BJ (cell line): ENCODE results near the gene THOP1. TPM values are rescaled to one million over a fixed set of nuclear protein-coding genes. Genes with fewer than 3 reads are reported as not detected.
A peak's percentile ranks its signal among the peaks of the same experiment; 100 is the strongest.

Experiments
- CTCF ChIA-PET: fragments of 350-600 bp; formaldehyde crosslinking; extraction: SDS; loops from one replicate; lab custom pipeline; 2021; ENCODE audit warnings: antibody characterized with exemption, inconsistent platforms; lab: Yijun Ruan, JAX
- POLR2A ChIA-PET: fragments of 300-600 bp; sonication (Branson Sonifier 250); formaldehyde crosslinking; extraction: SDS; loops from one replicate; lab custom pipeline; 2021; ENCODE audit warnings: antibody characterized with exemption; lab: Charles Lee
- DNase-seq: peaks from one replicate; pipeline ENCODE4 v3.0.0-alpha.2; 2011; ENCODE audit warnings: low read depth
- H3K27me3 ChIP-seq: 2 replicates; pipeline ENCODE4 v1.6.0; 2011; ENCODE audit warnings: low read length; ENCODE audit not compliant: control insufficient read depth, insufficient read depth
- H3K36me3 ChIP-seq: 2 replicates; pipeline ENCODE4 v1.5.1; 2011; ENCODE audit warnings: low read length; ENCODE audit not compliant: control insufficient read depth, insufficient read depth
- H3K4me3 ChIP-seq: 2 replicates; pipeline ENCODE4 v1.5.1; 2011; ENCODE audit warnings: low read depth, mild to moderate bottlenecking, control low read depth, low read length
- CTCF ChIP-seq: IDR thresholded peaks from 2 replicates; pipeline ENCODE4 v1.5.1; 2011; ENCODE audit warnings: low read depth, mild to moderate bottlenecking, control low read depth, inconsistent platforms, low read length, moderate library complexity; ENCODE audit not compliant: insufficient read depth
- polyA plus RNA-seq: library from polyadenylated mRNA; depleted of rRNA; stranded (reverse); fragments of >200 nt; gene quantifications from 2 replicates; pipeline ENCODE4 v1.2.3, GENCODE V29; 2011

THOP1 gene
- polyA plus RNA-seq, 1 experiment: 71.7 TPM

DNA sequence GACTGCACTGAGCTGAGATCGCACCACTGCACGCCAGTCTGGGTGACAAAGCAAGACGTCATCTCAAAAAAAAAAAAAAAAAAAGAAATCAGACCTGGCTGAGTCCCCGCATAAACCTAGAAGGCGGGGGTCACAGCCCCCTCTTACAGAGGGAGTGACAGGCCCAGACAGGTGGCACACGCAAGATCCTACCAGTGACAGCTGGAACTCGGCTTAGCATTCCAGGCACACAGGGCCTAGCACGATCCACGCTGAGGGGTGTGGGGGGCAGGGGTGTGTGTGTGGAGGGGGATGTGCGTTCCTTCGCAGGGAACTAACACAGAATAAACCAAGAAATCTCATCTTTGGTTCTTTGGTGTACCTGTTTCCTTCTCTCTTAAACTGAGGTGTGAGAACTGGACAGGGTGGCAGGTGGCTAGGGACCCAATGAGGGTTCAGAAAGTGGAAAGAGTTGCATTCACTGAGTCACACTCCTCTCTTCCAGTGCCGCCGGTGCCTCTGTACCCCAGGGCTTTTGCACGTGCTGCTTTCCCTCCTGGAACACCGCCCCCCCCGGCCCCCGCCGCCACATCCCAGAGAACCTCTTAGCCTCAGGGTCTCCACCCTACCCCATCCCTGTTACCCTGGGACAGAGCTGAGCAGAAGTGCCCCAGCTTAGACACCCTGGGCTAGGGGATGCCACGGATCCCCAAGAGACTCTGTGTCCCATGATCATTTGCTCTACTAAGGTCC is 7.2 kb upstream of the THOP1 start:
- Histone ChIP-seq H3K36me3 (0 out of 2 replicates have a peak, but pooled peaks cover 4% of the 10 kb centered on the region), H3K4me3 (no peak overlapping the region), H3K27me3 (no peaks in the 10 kb centered on the region)
- ChIA-PET POLR2A (no interaction called here), CTCF (no interaction called here)
- TF ChIP-seq CTCF: no peak
- DNase-seq: no peak

GRCh38 chr19:2779121-2779740 is 6.1 kb upstream of the THOP1 start:
- Histone ChIP-seq H3K27me3 (no peaks in the 10 kb centered on the region), H3K36me3 (0 out of 2 replicates have a peak, but pooled peaks cover 4% of the 10 kb centered on the region), H3K4me3 (no peak overlapping the region)
- no peak for TF ChIP-seq CTCF
- ChIA-PET CTCF (no interaction called here), POLR2A (no interaction called here)
- DNase-seq: no peak

DNA sequence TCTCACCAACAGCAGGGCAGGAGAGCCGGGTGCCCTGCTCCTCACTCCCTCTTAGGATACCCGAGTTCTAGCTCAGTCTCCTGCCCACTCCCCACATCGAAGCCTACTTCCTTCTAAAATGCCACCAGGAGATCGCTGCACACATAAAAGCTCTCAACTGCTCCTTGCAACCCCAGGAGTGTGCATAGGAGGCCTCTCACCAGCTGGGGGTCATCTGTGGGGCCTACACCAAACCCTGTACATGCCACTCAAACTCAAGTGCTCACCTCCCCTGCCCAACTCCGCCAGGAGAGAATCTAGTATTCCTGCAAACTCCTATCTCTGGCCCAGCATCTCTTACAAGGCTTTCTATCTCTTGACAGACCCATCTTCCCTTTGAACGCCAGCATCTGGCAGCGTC is 5.0 kb upstream of the THOP1 start:
- DNase-seq: no peak
- CTCF ChIA-PET: interaction anchor here (2.1 kb wide), 1 partner anchor 132 kb away, joined by 10 read pairs; no protein-coding TSS in a partner anchor
- no peak overlapping the region for H3K4me3 ChIP-seq
- no peak for TF ChIP-seq CTCF
- POLR2A ChIA-PET: no interaction called here
- 0 out of 2 replicates have a peak, but pooled peaks cover 1% of the 10 kb centered on the region for H3K36me3 ChIP-seq
- H3K27me3 ChIP-seq: no peaks in the 10 kb centered on the region

GRCh38 chr19:2782329-2782935 is 2.9 kb upstream of the THOP1 start:
- H3K4me3 ChIP-seq: peak overlapping the region; percentile 94
- ChIA-PET POLR2A (no interaction called here), CTCF (interaction anchor here (1.1 to 1.2 kb wide), 2 partner anchors 33 to 39 kb away, joined by 3 read pairs; no protein-coding TSS in a partner anchor)
- H3K36me3 ChIP-seq: 0 out of 2 replicates have a peak, but pooled peaks cover 1% of the 10 kb centered on the region
- no peak for DNase-seq
- no peak for TF ChIP-seq CTCF
- H3K27me3 ChIP-seq: no peaks in the 10 kb centered on the region
